ENCODE data around the gene APOBEC3G.

- no peak for TF ChIP-seq EZH2 (IDR thresholded peaks at IDR 0.05; ENCODE audit: low read depth, unreplicated experiment)
- TF ChIP-seq NANOG (IDR thresholded peaks at IDR 0.05; ENCODE audit: borderline replicate concordance), result no peak
- TF ChIP-seq, protein P1, sequence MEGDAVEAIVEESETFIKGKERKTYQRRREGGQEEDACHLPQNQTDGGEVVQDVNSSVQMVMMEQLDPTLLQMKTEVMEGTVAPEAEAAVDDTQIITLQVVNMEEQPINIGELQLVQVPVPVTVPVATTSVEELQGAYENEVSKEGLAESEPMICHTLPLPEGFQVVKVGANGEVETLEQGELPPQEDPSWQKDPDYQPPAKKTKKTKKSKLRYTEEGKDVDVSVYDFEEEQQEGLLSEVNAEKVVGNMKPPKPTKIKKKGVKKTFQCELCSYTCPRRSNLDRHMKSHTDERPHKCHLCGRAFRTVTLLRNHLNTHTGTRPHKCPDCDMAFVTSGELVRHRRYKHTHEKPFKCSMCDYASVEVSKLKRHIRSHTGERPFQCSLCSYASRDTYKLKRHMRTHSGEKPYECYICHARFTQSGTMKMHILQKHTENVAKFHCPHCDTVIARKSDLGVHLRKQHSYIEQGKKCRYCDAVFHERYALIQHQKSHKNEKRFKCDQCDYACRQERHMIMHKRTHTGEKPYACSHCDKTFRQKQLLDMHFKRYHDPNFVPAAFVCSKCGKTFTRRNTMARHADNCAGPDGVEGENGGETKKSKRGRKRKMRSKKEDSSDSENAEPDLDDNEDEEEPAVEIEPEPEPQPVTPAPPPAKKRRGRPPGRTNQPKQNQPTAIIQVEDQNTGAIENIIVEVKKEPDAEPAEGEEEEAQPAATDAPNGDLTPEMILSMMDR (conservative IDR thresholded peaks at IDR 0.05; ENCODE audit: low read depth in 2 of 2), result no peak
- TF ChIP-seq EZH2phosphoT487 (IDR thresholded peaks at IDR 0.05; ENCODE audit: unreplicated experiment), result no peak
- TF ChIP-seq POLR2AphosphoS5 (IDR thresholded peaks at IDR 0.05; ENCODE audit: low read depth), result no peak
These were observed 1.3 kb downstream of the APOBEC3G start for GRCh38 chr22:39078329-39078728.
